ENCODE measurements around the gene RECK. TPM values are rescaled to one million over a fixed set of nuclear protein-coding genes. Genes with fewer than 3 reads are reported as not detected.

Gene RECK
- total and polyA plus RNA-seq, 2 experiments from 2014 or later = 8.1 to 11.6 TPM

GRCh38 chr9:36146651-36147050 lies 109.9 kb downstream of the RECK start:
- 0 out of 2 replicates have a peak, but pooled peaks cover 3% of the 10 kb centered on the region for H3K9me2 ChIP-seq (ENCODE audit: insufficient read depth)
- Mint-ChIP-seq H3K4me1 (peaks cover 2% of the 10 kb centered on the region; the same call in 2 of the 3 replicates), H3K4me3 (no peak overlapping the region), H3K27me3 (ENCODE audit: insufficient read depth, low read depth, poor library complexity) (peaks cover 2% of the 10 kb centered on the region), H3K27ac (no peak overlapping the region), H3K36me3 (ENCODE audit: low read depth) (peaks cover 14% of the 10 kb centered on the region), H3K9me3 (peaks cover 18% of the 10 kb centered on the region)
- H2AFZ ChIP-seq = no peak overlapping the region
- ATAC-seq (no peak), DNase-seq (ENCODE audit: low spot score) (no peak)
- H3K36me3 ChIP-seq (ENCODE audit: insufficient read depth) = no peaks in the 10 kb centered on the region
- TF ChIP-seq, protein P1, sequence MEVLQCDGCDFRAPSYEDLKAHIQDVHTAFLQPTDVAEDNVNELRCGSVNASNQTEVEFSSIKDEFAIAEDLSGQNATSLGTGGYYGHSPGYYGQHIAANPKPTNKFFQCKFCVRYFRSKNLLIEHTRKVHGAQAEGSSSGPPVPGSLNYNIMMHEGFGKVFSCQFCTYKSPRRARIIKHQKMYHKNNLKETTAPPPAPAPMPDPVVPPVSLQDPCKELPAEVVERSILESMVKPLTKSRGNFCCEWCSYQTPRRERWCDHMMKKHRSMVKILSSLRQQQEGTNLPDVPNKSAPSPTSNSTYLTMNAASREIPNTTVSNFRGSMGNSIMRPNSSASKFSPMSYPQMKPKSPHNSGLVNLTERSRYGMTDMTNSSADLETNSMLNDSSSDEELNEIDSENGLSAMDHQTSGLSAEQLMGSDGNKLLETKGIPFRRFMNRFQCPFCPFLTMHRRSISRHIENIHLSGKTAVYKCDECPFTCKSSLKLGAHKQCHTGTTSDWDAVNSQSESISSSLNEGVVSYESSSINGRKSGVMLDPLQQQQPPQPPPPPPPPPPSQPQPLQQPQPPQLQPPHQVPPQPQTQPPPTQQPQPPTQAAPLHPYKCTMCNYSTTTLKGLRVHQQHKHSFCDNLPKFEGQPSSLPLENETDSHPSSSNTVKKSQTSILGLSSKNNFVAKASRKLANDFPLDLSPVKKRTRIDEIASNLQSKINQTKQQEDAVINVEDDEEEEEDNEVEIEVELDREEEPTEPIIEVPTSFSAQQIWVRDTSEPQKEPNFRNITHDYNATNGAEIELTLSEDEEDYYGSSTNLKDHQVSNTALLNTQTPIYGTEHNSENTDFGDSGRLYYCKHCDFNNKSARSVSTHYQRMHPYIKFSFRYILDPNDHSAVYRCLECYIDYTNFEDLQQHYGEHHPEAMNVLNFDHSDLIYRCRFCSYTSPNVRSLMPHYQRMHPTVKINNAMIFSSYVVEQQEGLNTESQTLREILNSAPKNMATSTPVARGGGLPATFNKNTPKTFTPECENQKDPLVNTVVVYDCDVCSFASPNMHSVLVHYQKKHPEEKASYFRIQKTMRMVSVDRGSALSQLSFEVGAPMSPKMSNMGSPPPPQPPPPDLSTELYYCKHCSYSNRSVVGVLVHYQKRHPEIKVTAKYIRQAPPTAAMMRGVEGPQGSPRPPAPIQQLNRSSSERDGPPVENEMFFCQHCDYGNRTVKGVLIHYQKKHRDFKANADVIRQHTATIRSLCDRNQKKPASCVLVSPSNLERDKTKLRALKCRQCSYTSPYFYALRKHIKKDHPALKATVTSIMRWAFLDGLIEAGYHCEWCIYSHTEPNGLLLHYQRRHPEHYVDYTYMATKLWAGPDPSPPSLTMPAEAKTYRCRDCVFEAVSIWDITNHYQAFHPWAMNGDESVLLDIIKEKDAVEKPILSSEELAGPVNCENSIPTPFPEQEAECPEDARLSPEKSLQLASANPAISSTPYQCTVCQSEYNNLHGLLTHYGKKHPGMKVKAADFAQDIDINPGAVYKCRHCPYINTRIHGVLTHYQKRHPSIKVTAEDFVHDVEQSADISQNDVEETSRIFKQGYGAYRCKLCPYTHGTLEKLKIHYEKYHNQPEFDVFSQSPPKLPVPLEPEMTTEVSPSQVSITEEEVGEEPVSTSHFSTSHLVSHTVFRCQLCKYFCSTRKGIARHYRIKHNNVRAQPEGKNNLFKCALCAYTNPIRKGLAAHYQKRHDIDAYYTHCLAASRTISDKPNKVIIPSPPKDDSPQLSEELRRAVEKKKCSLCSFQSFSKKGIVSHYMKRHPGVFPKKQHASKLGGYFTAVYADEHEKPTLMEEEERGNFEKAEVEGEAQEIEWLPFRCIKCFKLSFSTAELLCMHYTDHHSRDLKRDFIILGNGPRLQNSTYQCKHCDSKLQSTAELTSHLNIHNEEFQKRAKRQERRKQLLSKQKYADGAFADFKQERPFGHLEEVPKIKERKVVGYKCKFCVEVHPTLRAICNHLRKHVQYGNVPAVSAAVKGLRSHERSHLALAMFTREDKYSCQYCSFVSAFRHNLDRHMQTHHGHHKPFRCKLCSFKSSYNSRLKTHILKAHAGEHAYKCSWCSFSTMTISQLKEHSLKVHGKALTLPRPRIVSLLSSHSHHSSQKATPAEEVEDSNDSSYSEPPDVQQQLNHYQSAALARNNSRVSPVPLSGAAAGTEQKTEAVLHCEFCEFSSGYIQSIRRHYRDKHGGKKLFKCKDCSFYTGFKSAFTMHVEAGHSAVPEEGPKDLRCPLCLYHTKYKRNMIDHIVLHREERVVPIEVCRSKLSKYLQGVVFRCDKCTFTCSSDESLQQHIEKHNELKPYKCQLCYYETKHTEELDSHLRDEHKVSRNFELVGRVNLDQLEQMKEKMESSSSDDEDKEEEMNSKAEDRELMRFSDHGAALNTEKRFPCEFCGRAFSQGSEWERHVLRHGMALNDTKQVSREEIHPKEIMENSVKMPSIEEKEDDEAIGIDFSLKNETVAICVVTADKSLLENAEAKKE (CRISPR knock-in tag; IDR thresholded peaks at IDR 0.05) = no peak
- TF ChIP-seq REST (IDR thresholded peaks at IDR 0.05; ENCODE audit: unreplicated experiment) = no peak
- no peak for TF ChIP-seq JUNB (IDR thresholded peaks at IDR 0.05; ENCODE audit: unreplicated experiment)
- TF ChIP-seq, protein P2, sequence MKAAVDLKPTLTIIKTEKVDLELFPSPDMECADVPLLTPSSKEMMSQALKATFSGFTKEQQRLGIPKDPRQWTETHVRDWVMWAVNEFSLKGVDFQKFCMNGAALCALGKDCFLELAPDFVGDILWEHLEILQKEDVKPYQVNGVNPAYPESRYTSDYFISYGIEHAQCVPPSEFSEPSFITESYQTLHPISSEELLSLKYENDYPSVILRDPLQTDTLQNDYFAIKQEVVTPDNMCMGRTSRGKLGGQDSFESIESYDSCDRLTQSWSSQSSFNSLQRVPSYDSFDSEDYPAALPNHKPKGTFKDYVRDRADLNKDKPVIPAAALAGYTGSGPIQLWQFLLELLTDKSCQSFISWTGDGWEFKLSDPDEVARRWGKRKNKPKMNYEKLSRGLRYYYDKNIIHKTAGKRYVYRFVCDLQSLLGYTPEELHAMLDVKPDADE (IDR thresholded peaks at IDR 0.05) = no peak
- no peak for TF ChIP-seq POLR2AphosphoS5 (IDR thresholded peaks at IDR 0.05; ENCODE audit: low read depth)
- TF ChIP-seq EZH2 (IDR thresholded peaks at IDR 0.05; ENCODE audit: low read depth, unreplicated experiment) = no peak
- TF ChIP-seq NANOG (IDR thresholded peaks at IDR 0.05; ENCODE audit: borderline replicate concordance) = no peak
- no peak for TF ChIP-seq CTCF (conservative IDR thresholded peaks at IDR 0.05; ENCODE audit: low read depth in 2 of 2)
- H3K27ac ChIP-seq (ENCODE audit: low read depth) = no peak overlapping the region
- no peaks in the 10 kb centered on the region for H3F3A ChIP-seq (replicated peaks; ENCODE audit: low read depth)
- no peak overlapping the region for H3K4me3 ChIP-seq
- no peaks in the 10 kb centered on the region for H4K20me1 ChIP-seq (replicated peaks; ENCODE audit: insufficient read depth)
- no peak overlapping the region for H3K4me2 ChIP-seq
- no peaks in the 10 kb centered on the region for H3K4me1 ChIP-seq (ENCODE audit: insufficient read depth)
- no peaks in the 10 kb centered on the region for H3K27me3 ChIP-seq (ENCODE audit: insufficient read depth)
- no peaks in the 10 kb centered on the region for H3K79me2 ChIP-seq (replicated peaks; ENCODE audit: insufficient read depth)
